Lung (tissue), 12 donors: ENCODE results near the gene ZC3HAV1. TPM values are rescaled to one million over a fixed set of nuclear protein-coding genes. Genes with fewer than 3 reads are reported as not detected.
"Not testable (repeated sequence)": the region's sequence is repeated elsewhere in the genome, so short reads cannot be mapped to it uniquely, and the experiment has no call there.

ENCODE experiments used
- ATAC-seq: fragments of 200-7000 bp; cut with Tn5 transposase; one replicate; pipeline ENCODE4 v1.9.1; 2020; ENCODE audit warnings: moderate number of reproducible peaks; ENCODE audit not compliant: insufficient read depth, low FRiP score
- DNase-seq, 3 donors: peaks; one replicate each; pipeline ENCODE4 v3.0.0-alpha.2; 2013 to 2017
- H3K27ac ChIP-seq, 2 donors: one replicate each; pipeline ENCODE4 v1.5.1; 2013; ENCODE audit warnings: mild to moderate bottlenecking in 2 of 2, moderate library complexity in 2 of 2, control low read depth in 1 of 2, inconsistent platforms in 1 of 2, low read depth in 1 of 2, low read length in 1 of 2
- H3K27me3 ChIP-seq, 3 donors: one replicate each; pipeline ENCODE4 v1.5.1; 2013; ENCODE audit warnings: low read length in 2 of 3; ENCODE audit not compliant: control insufficient read depth in 3 of 3, insufficient read depth in 3 of 3
- H3K36me3 ChIP-seq, 4 donors: one replicate each; pipeline ENCODE4 v1.5.1; 2013; ENCODE audit warnings: low read length in 4 of 4, mild to moderate bottlenecking in 1 of 4, moderate library complexity in 1 of 4; ENCODE audit not compliant: control insufficient read depth in 4 of 4, insufficient read depth in 4 of 4
- H3K4me1 ChIP-seq, 5 donors: one replicate each; pipeline ENCODE4 v1.5.1; 2013; ENCODE audit warnings: low read length in 5 of 5, mild to moderate bottlenecking in 2 of 5, moderate library complexity in 1 of 5; ENCODE audit not compliant: control insufficient read depth in 5 of 5, insufficient read depth in 5 of 5
- H3K4me3 ChIP-seq: one replicate; pipeline ENCODE4 v1.5.1; 2013; ENCODE audit warnings: mild to moderate bottlenecking, control low read depth, moderate library complexity
- H3K9ac ChIP-seq, 2 donors: one replicate each; pipeline ENCODE4 v1.5.1; 2013; ENCODE audit warnings: low read length in 2 of 2, control low read depth in 1 of 2; ENCODE audit not compliant: insufficient read depth in 1 of 2
- H3K9me3 ChIP-seq, 4 donors: one replicate each; pipeline ENCODE4 v1.5.1; 2013; ENCODE audit warnings: low read length in 3 of 4, mild to moderate bottlenecking in 1 of 4, moderate library complexity in 1 of 4; ENCODE audit not compliant: control insufficient read depth in 4 of 4, insufficient read depth in 3 of 4
- CTCF ChIP-seq: IDR thresholded peaks from 2 replicates; pipeline ENCODE4 v1.5.1; 2012; ENCODE audit warnings: mild to moderate bottlenecking; ENCODE audit errors: control extremely low read depth, extremely low read depth
- WGBS, 2 donors: extraction: QIAGEN DNeasy Blood & Tissue Kit; methylation state at CpG; one replicate each; pipeline ENCODE4 v1.1.7; 2013; 5-methylcytosine and 5-hydroxymethylcytosine counted together
- polyA plus RNA-seq, 2 donors: library from polyadenylated mRNA; stranded (reverse); fragments of 200-250 nt; gene quantifications; one replicate each; pipeline ENCODE4 v1.2.1, GENCODE V29; 2013
- total RNA-seq, 2 donors: library from RNA; depleted of rRNA in 1 of 2; stranded (reverse); fragments of >200 nt in 1 of 2; gene quantifications; one replicate each; pipeline ENCODE4 v1.2.1, GENCODE V29; 2014 to 2021
- donor health status: control.
- donor health status: control.
- donor health status: Bipolar disorder and iron deficiency.
- donor health status: healthy.
- donor health status: DM: yes; HTN: yes; CAD: no.

ZC3HAV1 gene
- total and polyA plus RNA-seq, 4 donors: 8.2 to 43.4 (median 24.5) TPM

GRCh38 chr7:139105484-139105883 is 4.0 kb downstream of the ZC3HAV1 start:
- WGBS, 2 donors: 20 to 36% methylated on average over 3 of the region's 3 CpGs
- no peak for TF ChIP-seq CTCF
- Histone ChIP-seq H3K27me3 (no peaks in the 10 kb centered on the region), H3K9me3 (no peaks in the 10 kb centered on the region), H3K36me3 (no peaks in the 10 kb centered on the region), H3K27ac (no peak overlapping the region), H3K4me1 (peaks cover 0 to 9% (median 2%) of the 10 kb centered on the region in 5 donors), H3K9ac (no peak overlapping the region), H3K4me3 (no peak overlapping the region)
- DNase-seq (no peak), ATAC-seq (no peak)

- ATAC-seq (no peak), DNase-seq (no peak)
- no peak overlapping the region for H3K4me3 ChIP-seq
- no peaks in the 10 kb centered on the region for H3K9me3 ChIP-seq
- WGBS, 2 donors: 22 to 44% methylated on average over 8 of the region's 8 CpGs
- no peak overlapping the region for H3K9ac ChIP-seq
- no peaks in the 10 kb centered on the region for H3K36me3 ChIP-seq
- peak overlapping the region in 1 of 2 donors; percentile 50 for H3K27ac ChIP-seq
- peaks cover 0 to 9% (median 2%) of the 10 kb centered on the region in 5 donors for H3K4me1 ChIP-seq
- no peak for TF ChIP-seq CTCF
- H3K27me3 ChIP-seq: no peaks in the 10 kb centered on the region
Measured at GRCh38 chr7:139104091-139104450, 5.4 kb downstream of the ZC3HAV1 start.

GRCh38 chr7:139103057-139103815 is 6.3 kb downstream of the ZC3HAV1 start:
- H3K27ac ChIP-seq: no peak overlapping the region
- H3K36me3 ChIP-seq: peaks cover 0 to 2% (median 0%) of the 10 kb centered on the region in 4 donors
- WGBS, 2 donors: 29 to 42% methylated on average over 5 of the region's 5 CpGs
- ATAC-seq (no peak), DNase-seq (no peak)
- no peak overlapping the region for H3K4me3 ChIP-seq
- H3K4me1 ChIP-seq: peaks cover 0 to 7% (median 2%) of the 10 kb centered on the region in 5 donors
- no peaks in the 10 kb centered on the region for H3K27me3 ChIP-seq
- no peak overlapping the region for H3K9ac ChIP-seq
- no peak for TF ChIP-seq CTCF
- no peaks in the 10 kb centered on the region for H3K9me3 ChIP-seq

- H3K9ac ChIP-seq, H3K9me3 ChIP-seq, H3K4me1 ChIP-seq, ATAC-seq, DNase-seq, H3K27ac ChIP-seq, H3K4me3 ChIP-seq, H3K27me3 ChIP-seq, H3K36me3 ChIP-seq: not testable (repeated sequence)
- WGBS, 2 donors: 59 to 60% methylated on average over 2 of the region's 4 CpGs
Measured at GRCh38 chr7:139101637-139102158, 7.8 kb downstream of the ZC3HAV1 start.
